Measurements from ENCODE around the gene LGALS7B.
"Not testable (repeated sequence)": the region's sequence is repeated elsewhere in the genome, so short reads cannot be mapped to it uniquely, and the experiment has no call there.

DNA sequence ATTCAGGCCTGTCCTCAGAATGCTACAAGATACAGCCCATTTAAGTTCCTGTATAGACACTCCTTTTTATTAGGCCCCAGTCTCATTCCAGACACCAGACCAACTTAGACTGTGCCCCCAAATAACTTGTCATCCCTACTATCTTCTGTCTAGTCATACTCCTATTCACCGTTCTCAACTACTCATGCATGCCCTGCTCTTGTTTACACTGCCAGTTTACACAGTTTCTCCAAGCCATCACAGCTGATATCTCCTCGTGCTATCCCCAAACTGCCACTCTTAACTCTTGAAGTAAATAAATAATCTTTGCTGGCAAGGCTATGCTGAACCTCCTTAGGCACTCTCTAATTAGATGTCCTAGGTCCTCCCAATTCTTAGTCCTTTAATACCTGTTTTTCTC is 34.8 kb upstream of the LGALS7B start:
- TF ChIP-seq POLR2A (IDR thresholded peaks at IDR 0.05), result not testable (repeated sequence)
- TF ChIP-seq, protein P1, sequence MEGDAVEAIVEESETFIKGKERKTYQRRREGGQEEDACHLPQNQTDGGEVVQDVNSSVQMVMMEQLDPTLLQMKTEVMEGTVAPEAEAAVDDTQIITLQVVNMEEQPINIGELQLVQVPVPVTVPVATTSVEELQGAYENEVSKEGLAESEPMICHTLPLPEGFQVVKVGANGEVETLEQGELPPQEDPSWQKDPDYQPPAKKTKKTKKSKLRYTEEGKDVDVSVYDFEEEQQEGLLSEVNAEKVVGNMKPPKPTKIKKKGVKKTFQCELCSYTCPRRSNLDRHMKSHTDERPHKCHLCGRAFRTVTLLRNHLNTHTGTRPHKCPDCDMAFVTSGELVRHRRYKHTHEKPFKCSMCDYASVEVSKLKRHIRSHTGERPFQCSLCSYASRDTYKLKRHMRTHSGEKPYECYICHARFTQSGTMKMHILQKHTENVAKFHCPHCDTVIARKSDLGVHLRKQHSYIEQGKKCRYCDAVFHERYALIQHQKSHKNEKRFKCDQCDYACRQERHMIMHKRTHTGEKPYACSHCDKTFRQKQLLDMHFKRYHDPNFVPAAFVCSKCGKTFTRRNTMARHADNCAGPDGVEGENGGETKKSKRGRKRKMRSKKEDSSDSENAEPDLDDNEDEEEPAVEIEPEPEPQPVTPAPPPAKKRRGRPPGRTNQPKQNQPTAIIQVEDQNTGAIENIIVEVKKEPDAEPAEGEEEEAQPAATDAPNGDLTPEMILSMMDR (IDR thresholded peaks at IDR 0.05), result not testable (repeated sequence)
